GM19351 (cell line): ENCODE measurements around the gene MAST3.

Experiments used
- ATAC-seq: cut with Tn5 transposase; IDR thresholded peaks from one replicate; pipeline ENCODE4 v1.9.1; 2021; ENCODE audit warnings: mild to moderate bottlenecking, moderate library complexity; ENCODE audit not compliant: unreplicated experiment

MAST3 gene

GRCh38 chr19:18131841-18132596 is 34.4 kb downstream of the MAST3 start:
- ATAC-seq, result no peak

GRCh38 chr19:18135712-18136584 is 38.4 kb downstream of the MAST3 start:
- no peak for ATAC-seq

GRCh38 chr19:18137242-18137641 is 39.7 kb downstream of the MAST3 start:
- ATAC-seq, result no peak

GRCh38 chr19:18137657-18138339 is 40.2 kb downstream of the MAST3 start:
- ATAC-seq, result no peak

GRCh38 chr19:18140473-18140872 is 42.9 kb downstream of the MAST3 start:
- no peak for ATAC-seq

GRCh38 chr19:18141031-18141430 is 43.5 kb downstream of the MAST3 start:
- no peak for ATAC-seq

GRCh38 chr19:18143902-18144301 is 46.3 kb downstream of the MAST3 start:
- no peak for ATAC-seq

- ATAC-seq, result no peak
Measured at GRCh38 chr19:18144361-18144760, 46.8 kb downstream of the MAST3 start.

- no peak for ATAC-seq
Measured at GRCh38 chr19:18144906-18145305, 47.3 kb downstream of the MAST3 start.

- no peak for ATAC-seq
Measured at GRCh38 chr19:18145391-18145999, 47.9 kb downstream of the MAST3 start.

- no peak for ATAC-seq
Measured at GRCh38 chr19:18147396-18147795, 49.8 kb downstream of the MAST3 start.

GRCh38 chr19:18149596-18149975 is 52.0 kb downstream of the MAST3 start:
- no peak for ATAC-seq

- ATAC-seq, result no peak
Measured at GRCh38 chr19:18150776-18151624, 53.4 kb downstream of the MAST3 start.

GRCh38 chr19:18152442-18152816 is 54.9 kb downstream of the MAST3 start:
- ATAC-seq, result peak; percentile 66

- ATAC-seq, result peak; percentile 75
Measured at GRCh38 chr19:18152817-18153555, 55.4 kb downstream of the MAST3 start, which contains the start of gene PIK3R2. PIK3R2 (plus strand) TSS chr19:18153163; CDS start chr19:18155880, 2,717 bp downstream.

- ATAC-seq, result peak; percentile 2
Measured at GRCh38 chr19:18153556-18154134, 56.1 kb downstream of the MAST3 start.

- no peak for ATAC-seq
Measured at GRCh38 chr19:18155095-18156087, 57.8 kb downstream of the MAST3 start.

- no peak for ATAC-seq
Measured at GRCh38 chr19:18156268-18156667, 58.7 kb downstream of the MAST3 start.
